Midbrain (tissue), 1 donor: Measurements from ENCODE around the gene POLG.

Experiments used
- DNase-seq: peaks from one replicate; lab custom pipeline; 2025; lab: John Stamatoyannopoulos, UW

Gene POLG

DNA sequence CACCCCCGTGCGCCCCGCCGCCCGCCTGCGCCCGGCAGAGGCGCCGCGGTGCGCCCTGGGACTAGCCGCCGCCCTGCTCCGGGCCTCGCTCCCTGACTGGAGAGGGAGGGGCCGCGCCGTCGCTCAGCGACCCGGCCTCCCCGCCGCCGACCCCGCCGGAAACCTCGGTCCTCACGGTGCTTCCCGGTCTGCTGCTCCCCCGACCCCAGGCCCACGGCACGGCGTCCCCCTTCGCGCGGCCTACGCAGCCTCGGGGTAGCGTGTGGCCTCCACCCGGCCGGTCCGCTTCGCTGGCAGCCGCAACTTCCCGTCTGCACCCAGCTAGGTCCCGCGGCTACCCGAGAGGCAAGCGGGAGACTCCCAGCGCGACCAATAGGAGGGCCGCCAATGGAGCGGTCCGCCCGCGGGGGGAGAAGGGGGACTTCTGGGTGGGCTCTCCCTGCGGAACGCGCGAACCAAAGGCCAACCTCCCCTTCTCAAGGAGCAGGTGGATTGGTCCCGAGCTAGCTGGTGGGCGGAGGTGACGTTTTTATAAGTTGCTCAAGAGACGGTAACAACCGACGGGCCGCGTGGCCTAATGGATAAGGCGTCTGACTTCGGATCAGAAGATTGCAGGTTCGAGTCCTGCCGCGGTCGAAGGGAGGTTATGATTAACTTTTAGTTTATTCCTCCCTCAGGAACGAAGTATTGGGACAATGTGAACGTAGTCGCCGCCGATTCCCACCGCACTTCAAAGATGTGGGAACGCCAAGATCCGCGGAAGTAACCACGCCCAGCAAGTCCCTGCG, at the start of gene POLG:
TSS of gene POLG (minus strand) at position 315 of the 788 bp plus-strand sequence. CDS start 1,070 bp downstream, outside the sequence.
- DNase-seq = peak; percentile 99

DNA sequence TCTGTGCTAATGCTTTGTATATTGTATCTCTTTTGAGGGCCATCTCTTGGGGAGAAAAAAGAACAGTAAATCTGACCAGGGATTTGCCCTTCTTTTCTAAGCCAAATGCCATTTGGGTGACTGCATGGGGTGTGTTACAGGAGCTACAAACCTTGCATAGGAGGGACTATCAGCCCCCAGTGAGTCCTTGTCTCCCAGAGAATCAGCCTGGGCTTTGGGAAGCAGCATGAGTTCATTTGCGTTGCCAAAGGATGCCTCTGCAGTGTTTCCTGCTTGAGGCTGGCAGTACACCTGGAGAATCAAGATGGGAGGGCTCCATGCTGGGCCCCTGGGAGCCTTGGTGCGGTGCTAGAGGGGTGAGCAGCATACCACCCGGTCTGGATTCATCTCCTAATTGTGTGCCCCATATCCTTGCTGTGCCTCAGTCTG, 49.6 kb upstream of the POLG start:
- no peak for DNase-seq

DNA sequence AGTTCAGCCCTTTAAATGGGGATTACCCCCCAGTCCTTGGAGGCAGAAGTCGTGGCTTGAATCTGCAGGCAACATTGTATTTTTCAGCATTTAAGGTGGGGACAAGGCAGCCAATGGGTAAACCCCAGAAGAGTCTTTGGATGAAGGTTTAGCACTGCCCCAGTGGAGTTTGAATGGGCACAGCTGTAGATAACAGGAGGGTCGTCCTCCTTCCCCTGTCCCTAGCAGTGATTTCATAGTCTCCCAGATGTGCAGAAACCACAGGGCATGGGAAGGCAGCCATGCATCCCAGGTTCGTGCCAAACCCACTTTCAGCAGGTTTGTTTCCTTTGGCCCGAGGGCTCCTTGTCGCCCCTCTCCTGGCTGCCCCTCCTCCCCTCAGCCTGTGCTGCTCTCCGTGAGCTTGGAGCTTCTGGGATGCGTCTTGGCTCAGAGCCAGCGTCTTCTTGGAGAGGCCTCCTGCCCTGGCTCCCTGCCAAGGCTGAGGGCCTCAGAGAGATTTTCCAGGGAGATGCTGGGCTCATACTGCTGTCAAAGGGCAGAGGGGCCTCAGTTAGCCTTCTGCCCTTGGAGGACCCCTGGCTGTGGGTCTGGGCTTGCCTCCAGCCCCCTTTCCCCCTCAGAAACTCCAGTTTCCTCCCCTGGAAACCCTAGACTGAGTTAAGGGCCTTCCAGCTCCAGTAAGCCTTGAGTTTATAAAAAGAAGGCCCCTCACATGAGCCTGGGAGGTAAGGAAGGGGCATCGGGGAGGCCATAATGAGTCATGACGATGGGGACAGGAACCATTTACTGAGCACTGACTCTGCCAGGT, 48.9 kb upstream of the POLG start:
- DNase-seq = peak; percentile 72

DNA sequence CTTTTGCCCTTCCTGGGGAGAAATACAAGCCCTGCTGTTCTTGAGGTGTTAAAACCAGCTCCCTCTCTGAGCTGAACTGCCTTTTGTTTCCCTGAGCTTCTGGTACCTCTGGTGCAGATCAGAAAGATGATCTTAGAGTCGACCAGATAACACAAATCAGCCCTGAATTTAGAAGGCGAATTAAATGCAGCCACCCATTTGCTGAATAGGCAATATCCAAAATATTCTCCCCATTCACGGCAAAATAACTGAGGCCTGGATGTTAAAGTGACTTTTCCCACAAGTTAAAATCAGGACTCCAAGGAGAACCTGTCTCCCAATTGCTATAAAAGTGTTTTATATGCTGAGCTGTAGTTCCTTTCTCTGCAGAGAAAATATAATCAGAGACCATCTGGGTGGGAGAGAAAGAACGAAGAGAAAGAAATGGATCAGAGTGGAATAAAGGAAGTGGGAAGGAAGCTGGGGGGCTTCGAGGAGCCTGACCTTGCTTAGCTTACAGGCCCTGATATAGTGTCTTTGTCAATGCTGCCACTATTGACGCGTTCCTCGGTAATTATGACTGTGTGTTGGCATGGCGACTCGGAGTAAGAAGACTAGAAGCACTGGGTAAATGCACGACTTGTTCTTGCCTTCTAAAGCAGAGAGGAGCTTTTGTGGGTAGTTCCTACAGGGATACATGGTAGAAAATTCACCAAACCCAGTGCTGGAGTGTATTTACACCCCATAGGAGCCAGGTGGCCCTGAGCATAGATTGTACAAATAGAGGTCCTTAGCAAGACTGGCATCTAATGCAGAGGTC, 47.5 kb upstream of the POLG start:
- DNase-seq = no peak

DNA sequence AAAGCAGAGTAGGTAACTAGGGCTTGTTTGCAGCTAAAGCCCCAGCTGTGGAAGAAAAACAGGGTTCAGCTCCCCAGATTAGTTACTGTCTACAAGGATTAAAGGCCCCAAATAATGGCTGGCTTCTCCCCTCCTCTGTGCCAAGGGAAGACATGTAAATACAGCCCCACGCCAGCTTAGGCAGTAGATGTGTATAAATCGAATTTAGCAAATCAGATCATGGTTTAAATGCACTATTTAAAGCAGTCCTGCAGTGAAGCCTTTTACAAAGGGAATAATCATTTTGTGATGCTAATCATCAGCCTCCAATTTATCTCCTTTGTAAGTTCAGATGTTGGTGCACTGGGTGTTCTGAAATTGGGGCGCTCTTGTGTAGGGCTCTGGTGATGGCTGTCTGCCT, 46.7 kb upstream of the POLG start:
- DNase-seq = no peak

DNA sequence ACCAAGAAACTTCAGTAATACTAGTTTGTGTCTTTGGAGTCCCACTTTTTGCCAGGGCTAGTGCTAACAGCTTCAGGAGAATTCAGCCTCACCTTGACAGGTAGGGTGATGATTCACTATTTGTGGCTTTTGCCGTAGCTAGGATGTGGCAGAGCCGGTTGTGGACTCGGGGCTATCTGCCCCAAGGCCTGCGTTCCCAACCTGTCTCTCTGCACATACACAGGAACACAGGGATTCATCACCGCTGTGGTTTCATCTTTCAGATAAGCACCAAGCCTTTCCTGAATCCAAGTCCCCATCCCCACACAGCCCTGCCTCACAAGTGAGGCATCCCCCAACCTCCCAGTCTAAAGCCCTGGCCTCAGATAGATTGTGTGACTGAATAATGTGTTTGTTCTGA, 45.2 kb upstream of the POLG start:
- no peak for DNase-seq

DNA sequence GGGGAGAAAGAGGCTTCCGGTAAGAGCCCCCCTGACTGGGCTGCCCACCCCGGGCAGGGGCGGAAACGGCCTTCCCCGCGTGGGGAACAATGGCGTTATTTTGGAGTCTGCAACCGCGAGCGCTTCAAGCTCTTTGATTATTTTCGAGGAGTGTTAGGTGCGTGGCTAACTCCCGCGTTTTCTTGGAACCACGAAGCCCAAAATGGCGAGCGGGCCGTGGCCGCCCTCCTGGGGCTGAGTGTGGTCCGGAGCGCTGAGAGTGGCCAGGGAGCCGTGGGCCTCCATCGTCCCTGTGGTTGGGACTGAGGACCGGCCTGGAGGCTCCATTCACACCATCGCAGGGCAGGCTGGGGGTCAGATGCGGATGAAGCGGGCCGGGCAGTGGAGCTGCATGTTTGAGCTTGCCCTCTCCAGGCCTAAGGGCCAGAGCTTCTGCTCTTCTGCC, 44.6 kb upstream of the POLG start:
- no peak for DNase-seq

DNA sequence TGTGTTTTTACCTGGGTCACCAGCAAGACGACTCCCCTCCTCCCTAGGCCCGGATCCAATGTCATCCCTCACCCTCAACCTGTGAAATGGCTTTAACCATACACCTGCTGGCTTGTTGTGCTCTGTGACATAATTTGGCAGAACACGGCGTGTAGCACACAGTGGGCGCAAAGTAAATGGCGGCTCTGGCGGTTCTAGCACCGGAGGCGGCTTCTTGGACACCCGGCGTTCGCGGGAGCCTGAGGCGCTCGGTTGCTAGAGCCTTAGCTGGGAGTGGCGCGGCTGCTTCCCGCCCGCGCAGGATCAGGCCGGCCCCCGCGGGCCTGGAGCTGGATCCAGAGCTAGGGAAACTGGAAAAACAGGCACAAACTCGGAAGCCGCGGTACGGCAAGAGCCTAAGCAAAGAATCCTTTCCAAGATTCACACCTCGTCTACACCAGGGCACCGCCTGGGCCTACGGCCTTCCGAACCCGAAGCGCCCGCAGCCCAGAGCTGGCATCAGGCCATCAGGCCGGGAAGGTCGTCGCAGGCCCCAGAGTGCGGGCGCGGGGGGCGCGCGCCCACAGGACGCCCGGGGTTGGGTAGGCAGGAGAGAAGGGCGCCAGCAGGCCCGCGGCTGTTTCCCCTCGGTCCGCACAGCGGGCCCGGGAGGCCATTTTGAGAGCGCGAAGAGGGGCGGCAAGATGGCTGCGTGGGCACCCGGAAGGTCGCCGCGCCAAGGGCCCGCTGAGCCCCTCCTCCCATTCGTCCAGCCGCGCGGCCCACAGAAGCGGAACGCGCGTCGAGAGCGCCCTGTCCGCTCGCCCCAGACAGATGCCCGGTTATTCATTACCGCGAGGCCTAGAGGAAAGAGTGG, 43.9 kb upstream of the POLG start:
- no peak for DNase-seq

DNA sequence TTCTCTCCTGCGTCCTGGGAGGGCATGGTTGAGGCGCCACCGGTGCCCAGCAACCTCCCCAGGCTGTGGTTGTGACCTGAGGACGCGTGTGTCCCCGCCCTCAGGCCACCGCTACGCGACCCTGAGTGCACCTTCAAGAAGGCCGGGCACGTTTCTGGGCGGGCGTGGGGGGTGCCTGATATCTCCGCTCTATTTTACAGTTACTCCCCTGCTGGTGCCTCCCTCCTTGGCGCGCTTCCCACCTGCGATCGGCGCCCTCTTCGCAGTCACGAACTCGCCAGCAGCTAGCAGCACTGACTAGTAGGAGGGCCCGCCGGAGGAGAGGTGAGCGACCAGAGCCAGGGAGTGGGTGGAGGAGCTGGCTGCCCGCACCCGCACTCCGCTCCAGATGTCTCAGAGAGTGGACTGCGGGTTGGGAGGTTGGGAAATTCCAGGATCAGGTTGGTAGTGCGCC, 43.2 kb upstream of the POLG start:
- no peak for DNase-seq

DNA sequence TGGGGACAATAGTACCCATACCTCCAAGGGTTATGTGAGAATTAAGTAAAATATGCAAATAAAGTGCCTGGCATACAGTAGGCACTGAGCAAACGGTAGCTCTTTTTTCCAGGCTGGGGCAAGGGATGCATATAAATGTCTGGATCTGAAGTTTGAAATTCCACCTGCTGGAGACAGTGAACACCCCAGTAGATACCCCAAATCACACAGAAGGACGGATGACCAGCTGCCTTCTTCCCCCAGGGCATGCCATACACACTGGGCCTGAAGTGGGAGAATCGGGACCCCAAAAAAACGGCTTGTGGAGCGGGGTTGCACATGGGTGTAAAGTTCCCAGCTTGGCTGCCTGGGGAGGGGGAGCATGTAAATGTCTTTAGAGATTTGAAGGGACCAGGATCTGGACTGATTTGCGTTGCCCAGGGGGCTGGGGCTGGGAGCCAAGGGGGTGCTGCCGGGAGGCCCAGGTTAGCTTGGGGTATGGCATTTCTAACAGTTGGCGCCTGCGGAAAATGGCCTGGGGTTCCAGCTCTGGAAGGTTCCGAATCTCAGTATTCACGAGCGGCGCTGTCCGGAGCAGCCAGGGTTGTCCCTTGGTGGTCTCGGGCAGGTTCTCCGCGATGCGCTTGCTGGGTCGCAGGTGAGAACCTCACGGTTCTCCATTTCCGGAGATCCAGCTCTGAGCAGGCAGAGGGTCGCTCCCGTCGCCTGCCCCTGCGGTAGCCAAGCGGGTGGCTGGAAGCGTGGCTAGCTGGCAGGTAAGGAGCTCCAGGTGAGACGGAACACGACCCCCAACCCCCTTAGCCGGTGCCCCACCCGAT, 42.6 kb upstream of the POLG start:
- no peak for DNase-seq

DNA sequence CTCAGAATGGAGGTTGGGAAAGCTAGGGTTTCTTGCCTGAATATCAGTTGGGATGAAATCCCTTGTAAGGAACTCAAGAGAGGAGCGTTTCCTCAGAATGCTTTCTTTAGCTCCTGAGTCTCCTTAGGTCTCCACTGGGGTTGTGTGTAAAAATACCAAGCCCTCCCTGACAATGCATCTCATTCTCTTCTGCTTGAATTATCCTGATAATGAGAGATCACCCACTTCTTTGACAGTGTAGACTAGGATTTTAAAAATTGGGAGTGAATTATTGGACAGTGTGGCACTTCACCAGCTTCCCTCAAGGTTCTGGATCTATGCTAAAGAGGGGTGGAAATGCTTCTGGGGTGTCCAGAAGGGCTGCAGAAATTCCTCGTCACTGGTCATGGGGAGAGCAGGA, 41.8 kb upstream of the POLG start:
- DNase-seq = no peak

DNA sequence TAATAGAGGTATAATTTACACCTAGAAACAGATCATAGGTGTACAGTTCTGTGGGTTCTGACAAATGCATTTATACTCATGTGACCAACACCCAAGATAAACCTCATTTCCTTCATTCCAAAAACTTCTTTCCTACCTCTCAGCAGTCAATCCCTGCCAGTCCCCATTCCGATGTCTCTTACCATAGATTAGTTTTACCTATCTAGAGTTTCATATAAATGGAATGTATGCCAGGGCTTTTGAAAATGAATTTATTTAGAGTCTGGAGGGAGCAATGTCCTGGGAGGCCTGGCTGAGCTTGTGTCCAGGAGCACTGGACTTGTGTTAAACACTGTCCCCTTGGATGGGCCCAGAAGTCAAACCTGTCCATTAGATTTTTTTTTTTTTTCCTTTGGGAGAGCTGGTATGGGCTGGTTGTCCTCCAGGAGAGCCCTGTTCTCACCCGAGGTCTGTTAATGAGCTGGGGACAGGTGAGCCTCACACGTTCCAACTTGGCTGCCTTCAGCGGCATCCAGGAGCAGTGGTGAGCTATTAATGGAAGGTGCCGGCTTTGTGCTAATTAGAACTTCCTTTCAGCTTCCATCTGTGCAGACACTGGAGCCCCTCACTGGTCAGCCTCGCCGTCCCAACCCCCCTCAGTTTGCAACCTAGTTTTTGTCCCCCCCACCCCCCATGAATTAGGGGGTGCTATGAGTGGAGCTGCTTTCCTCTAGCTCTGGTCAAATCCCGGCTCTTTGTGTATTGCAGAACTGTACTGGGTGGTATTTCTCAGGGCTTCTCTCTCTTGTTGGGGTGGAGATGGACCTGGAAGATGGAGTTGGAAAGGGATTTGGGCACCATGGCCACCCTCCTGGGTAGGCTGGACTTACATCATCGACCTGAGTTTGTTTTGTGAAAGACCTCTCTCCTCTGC, 40.7 kb upstream of the POLG start:
- no peak for DNase-seq

DNA sequence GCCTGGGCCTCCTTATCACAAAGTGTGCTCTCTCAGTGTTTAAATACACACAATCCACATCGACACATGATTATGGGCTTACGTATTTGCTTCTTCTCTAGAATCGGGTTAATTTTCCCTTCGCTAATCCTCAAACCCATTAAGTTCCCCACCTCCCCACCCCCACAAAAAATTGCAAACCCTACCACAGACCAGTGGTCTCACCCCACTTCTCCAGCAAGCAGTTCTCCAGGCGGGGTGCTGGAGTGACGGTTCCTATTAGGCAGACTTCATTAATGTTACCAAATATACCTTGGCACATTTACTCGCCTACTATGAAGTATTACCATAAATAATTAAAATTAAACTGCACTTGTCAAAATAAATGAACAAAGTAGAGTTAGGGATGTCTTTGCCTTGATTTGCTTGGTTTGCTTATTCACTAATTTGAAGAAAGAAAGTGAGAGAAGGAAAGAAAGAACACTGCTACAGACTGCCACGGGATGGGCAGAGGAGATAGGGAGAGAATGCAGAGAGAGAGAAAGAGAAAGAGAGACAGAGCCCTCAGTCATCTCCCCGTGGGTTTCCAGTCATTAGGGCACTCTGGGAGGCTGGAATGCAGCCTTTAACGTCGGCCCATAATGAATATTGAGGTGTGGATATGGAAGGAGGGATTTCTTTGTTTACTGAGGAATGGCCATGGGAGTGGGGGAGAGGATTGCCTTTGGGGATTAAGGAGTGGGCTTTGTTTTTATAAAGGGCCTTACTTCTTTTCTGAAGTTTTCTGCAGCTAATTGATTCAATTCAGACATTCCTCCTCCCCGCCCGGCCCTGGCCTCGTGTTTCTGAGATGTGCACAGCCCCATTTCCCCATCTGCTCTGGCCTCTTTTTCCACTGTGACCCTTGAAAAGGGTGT, 39.7 kb upstream of the POLG start:
- no peak for DNase-seq

DNA sequence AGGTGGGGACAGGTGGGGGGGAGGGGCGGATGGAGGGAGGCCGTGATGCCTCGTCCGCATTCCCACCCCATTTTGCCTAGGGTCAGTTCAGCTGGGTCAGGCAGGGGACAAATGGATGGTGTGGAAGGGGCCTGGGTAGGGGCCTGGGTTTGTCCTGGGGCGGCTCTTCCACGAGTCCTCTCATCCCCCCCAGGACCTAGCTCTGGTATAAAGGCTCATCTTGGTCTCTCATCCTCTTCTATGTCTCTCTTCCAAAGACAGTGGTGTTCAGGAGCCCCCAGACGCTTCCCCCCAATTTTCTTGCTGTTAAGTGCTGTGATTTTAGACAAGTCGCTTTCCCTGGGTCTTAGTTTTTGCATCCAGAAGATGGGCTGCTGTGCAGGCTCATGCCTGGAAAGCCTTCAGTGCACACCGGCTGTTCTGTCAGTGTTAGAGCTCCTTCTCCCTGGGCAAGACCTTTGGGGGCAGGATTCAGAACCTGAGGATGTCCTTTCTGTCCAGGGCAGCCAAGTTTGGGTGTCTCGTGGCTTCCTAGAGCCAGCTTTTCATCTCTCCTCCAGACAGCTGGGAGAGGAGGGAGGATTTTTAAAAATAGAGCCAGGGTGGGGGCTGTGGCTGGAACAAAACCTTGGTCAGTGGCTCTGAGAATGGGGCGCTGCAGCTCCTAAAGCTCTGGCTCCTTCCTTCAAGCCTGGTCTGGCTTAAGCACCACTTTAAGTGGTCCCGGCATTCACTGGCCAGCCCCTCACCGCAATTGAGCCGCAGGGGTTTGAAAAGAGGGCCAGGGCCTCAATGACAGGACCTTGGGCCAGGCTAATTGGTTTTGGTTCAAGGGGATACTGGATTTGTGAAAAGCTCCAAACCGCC, 37.7 kb upstream of the POLG start:
- DNase-seq = no peak

DNA sequence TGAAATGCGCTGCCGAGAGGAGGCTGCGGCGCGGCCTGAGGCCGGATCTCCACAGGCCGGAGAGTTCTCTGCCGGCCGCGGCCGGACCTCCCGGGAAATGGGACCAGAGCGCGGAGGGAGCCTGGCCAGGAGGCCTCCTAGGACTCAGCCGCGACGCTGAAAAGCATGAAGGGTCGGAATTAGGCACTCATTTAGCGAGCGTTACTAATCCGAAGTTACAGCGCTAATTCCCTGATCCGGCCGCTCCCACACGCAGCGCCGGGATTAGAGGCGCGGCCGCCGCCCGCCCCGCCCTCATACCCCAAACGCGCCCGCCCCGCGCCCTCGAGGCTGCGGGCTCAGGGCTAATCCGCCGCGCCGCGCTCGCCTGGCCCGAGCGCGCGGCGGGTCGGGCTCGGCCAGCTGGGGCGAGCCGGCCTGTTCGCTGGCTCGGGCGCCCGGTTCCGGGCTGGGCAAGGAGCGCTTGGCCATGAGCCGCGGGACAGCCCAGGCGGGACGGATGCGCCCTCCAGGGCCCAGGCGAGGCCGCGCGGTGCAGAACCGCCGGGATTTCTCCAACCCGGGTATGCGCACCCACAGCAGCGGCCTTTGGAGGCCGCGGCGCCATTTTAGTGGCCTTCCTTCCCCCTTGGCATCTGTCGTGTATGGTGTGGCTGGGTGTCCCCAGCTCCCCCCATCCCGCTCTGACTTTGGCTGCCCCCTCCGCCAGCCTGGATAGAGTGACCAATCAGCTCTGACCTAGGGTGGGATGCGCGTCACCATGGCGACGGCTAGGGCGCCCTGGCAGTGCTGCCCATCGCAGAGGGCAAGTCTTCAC, 36.8 kb upstream of the POLG start:
- DNase-seq = peak; percentile 31

DNA sequence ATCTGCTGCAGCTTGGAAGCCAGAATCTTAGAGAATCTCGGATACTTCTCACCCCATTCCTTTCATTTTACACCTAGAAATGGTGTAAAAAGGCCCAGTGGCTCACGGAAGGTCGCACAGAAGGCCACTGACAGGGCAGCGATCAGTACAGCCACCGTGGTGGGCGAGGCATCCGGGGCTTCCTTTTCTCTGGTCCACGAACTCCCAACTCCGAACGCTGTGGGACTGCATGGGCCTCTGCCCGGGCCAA, 36.3 kb upstream of the POLG start:
- DNase-seq = no peak
